Activated naive CD4-positive, alpha-beta T cell treated with anti-CD3 and anti-CD28 coated beads for 36 hours (primary cell): ENCODE data around the gene ASB6. TPM values are rescaled to one million over a fixed set of nuclear protein-coding genes. Genes with fewer than 3 reads are reported as not detected.
"Not testable (repeated sequence)": the region's sequence is repeated elsewhere in the genome, so short reads cannot be mapped to it uniquely, and the experiment has no call there.

Source experiments
- CTCF ChIA-PET: fragments of 350-600 bp; sonication (Branson Sonifier 250); formaldehyde crosslinking; loops from one replicate; lab custom pipeline; 2021; ENCODE audit warnings: antibody characterized with exemption; lab: Charles Lee
- DNase-seq: peaks from one replicate; pipeline ENCODE4 v3.0.0-alpha.2; 2020
- H3K27ac Mint-ChIP-seq: one replicate; pipeline ENCODE4 v1.8.0; 2021; ENCODE audit warnings: mild to moderate bottlenecking, mixed read lengths
- H3K27me3 Mint-ChIP-seq: one replicate; pipeline ENCODE4 v1.8.0; 2021; ENCODE audit warnings: low read depth, mixed read lengths
- H3K36me3 Mint-ChIP-seq: one replicate; pipeline ENCODE4 v1.8.0; 2021; ENCODE audit warnings: low read depth, mixed read lengths
- H3K4me1 Mint-ChIP-seq: one replicate; pipeline ENCODE4 v1.8.0; 2021; ENCODE audit warnings: low read depth, mixed read lengths
- H3K4me3 Mint-ChIP-seq: one replicate; pipeline ENCODE4 v1.8.0; 2021; ENCODE audit warnings: mild to moderate bottlenecking, moderate library complexity, mixed read lengths
- H3K9me3 Mint-ChIP-seq: one replicate; pipeline ENCODE4 v1.8.0; 2021; ENCODE audit warnings: mixed read lengths
- intact Hi-C: fragments of 100-400 bp; cut with micrococcal nuclease; formaldehyde crosslinking; loops from one replicate; pipeline ENCODE4 v1.15.1; 2023
- total RNA-seq, 2 experiments: library from RNA; stranded (reverse); gene quantifications; one replicate each; pipeline ENCODE4 v1.2.3, GENCODE V29; 2021

Gene ASB6
- total RNA-seq, 2 experiments from 2014 or later, result 13.0 to 13.8 TPM

- CTCF ChIA-PET, result interaction anchor here (0.6 kb wide), 2 partner anchors 116 to 392 kb away, joined by 3 to 4 read pairs; no protein-coding TSS in a partner anchor
- intact Hi-C loops, result no loop called here
- Mint-ChIP-seq H3K36me3 (no peaks in the 10 kb centered on the region), H3K27ac (no peak within 1 kb of the TSS), H3K4me3 (peak within 1 kb of the TSS; percentile 38), H3K27me3 (peaks cover 11% of the 10 kb centered on the region), H3K4me1 (peaks cover 4% of the 10 kb centered on the region), H3K9me3 (no peaks in the 10 kb centered on the region)
- no peak for DNase-seq
These were observed 23.4 kb upstream of the ASB6 start, which contains the start of gene PRRX2 for GRCh38 chr9:129665389-129665775. Gene PRRX2, plus strand, starts transcription at chr9:129665647. Its CDS starts 221 bp downstream, at chr9:129665868.

- intact Hi-C loops, result no loop called here
- Mint-ChIP-seq H3K4me3 (peak overlapping the region; percentile 38), H3K36me3 (no peaks in the 10 kb centered on the region), H3K27me3 (peaks cover 10% of the 10 kb centered on the region), H3K4me1 (peaks cover 4% of the 10 kb centered on the region), H3K9me3 (no peaks in the 10 kb centered on the region), H3K27ac (no peak overlapping the region)
- CTCF ChIA-PET, result interaction anchor here (0.6 kb wide), 2 partner anchors 117 to 392 kb away, joined by 3 to 4 read pairs; no protein-coding TSS in a partner anchor
- DNase-seq, result no peak
These were observed 22.9 kb upstream of the ASB6 start for GRCh38 chr9:129664746-129665388.

- H3K36me3 Mint-ChIP-seq, H3K4me1 Mint-ChIP-seq, H3K27ac Mint-ChIP-seq, H3K4me3 Mint-ChIP-seq, H3K9me3 Mint-ChIP-seq, DNase-seq, intact Hi-C loops, H3K27me3 Mint-ChIP-seq, CTCF ChIA-PET: not testable (repeated sequence)
These were observed 20.3 kb upstream of the ASB6 start for GRCh38 chr9:129662239-129662638.

GRCh38 chr9:129661029-129661428, 19.1 kb upstream of the ASB6 start:
- no peak overlapping the region for H3K4me3 Mint-ChIP-seq
- peaks cover 4% of the 10 kb centered on the region for H3K27me3 Mint-ChIP-seq
- H3K9me3 Mint-ChIP-seq, result no peaks in the 10 kb centered on the region
- no peaks in the 10 kb centered on the region for H3K36me3 Mint-ChIP-seq
- intact Hi-C loops, result no loop called here
- H3K4me1 Mint-ChIP-seq, result peaks cover 4% of the 10 kb centered on the region
- CTCF ChIA-PET, result interaction anchor here (0.6 kb wide), 1 partner anchor 482 kb away, joined by 4 read pairs; no protein-coding TSS in a partner anchor
- no peak for DNase-seq
- no peak overlapping the region for H3K27ac Mint-ChIP-seq

- Mint-ChIP-seq H3K4me1 (no peaks in the 10 kb centered on the region), H3K9me3 (no peaks in the 10 kb centered on the region), H3K4me3 (no peak overlapping the region), H3K36me3 (no peaks in the 10 kb centered on the region), H3K27ac (no peak overlapping the region), H3K27me3 (no peaks in the 10 kb centered on the region)
- no peak for DNase-seq
- CTCF ChIA-PET, result interaction anchor here (1.0 kb wide), 1 partner anchor 127 kb away, joined by 3 read pairs; no protein-coding TSS in a partner anchor
- intact Hi-C loops, result no loop called here
These were observed 14.9 kb upstream of the ASB6 start for GRCh38 chr9:129656795-129657390.

GRCh38 chr9:129655696-129656095, 13.7 kb upstream of the ASB6 start:
- intact Hi-C loops, result no loop called here
- Mint-ChIP-seq H3K4me3 (no peak overlapping the region), H3K36me3 (no peaks in the 10 kb centered on the region), H3K27ac (no peak overlapping the region), H3K9me3 (no peaks in the 10 kb centered on the region), H3K4me1 (no peaks in the 10 kb centered on the region), H3K27me3 (no peaks in the 10 kb centered on the region)
- CTCF ChIA-PET, result interaction anchor here (1.0 kb wide), 1 partner anchor 128 kb away, joined by 3 read pairs; no protein-coding TSS in a partner anchor
- DNase-seq, result no peak

- intact Hi-C loops, result no loop called here
- Mint-ChIP-seq H3K9me3 (no peaks in the 10 kb centered on the region), H3K36me3 (no peaks in the 10 kb centered on the region), H3K4me1 (no peaks in the 10 kb centered on the region), H3K27ac (no peak overlapping the region), H3K27me3 (no peaks in the 10 kb centered on the region), H3K4me3 (no peak overlapping the region)
- CTCF ChIA-PET, result no interaction called here
- DNase-seq, result no peak
These were observed 13.2 kb upstream of the ASB6 start for GRCh38 chr9:129655154-129655553.

GRCh38 chr9:129654554-129655040, 12.6 kb upstream of the ASB6 start:
- Mint-ChIP-seq H3K27ac (no peak overlapping the region), H3K4me1 (no peaks in the 10 kb centered on the region), H3K36me3 (no peaks in the 10 kb centered on the region), H3K27me3 (no peaks in the 10 kb centered on the region), H3K9me3 (no peaks in the 10 kb centered on the region), H3K4me3 (no peak overlapping the region)
- DNase-seq, result no peak
- intact Hi-C loops, result no loop called here
- CTCF ChIA-PET, result interaction anchor here (0.6 kb wide), 1 partner anchor 510 kb away, joined by 3 read pairs; no protein-coding TSS in a partner anchor

- H3K4me3 Mint-ChIP-seq, result no peak overlapping the region
These were observed 12.0 kb upstream of the ASB6 start for GRCh38 chr9:129653823-129654553.

GRCh38 chr9:129650680-129651235, 8.8 kb upstream of the ASB6 start:
- CTCF ChIA-PET, result no interaction called here
- no peak overlapping the region for H3K27ac Mint-ChIP-seq

More at GRCh38 chr9:129653823-129654553, 12.0 kb upstream of the ASB6 start:
- Mint-ChIP-seq H3K27ac (no peak overlapping the region), H3K9me3 (no peaks in the 10 kb centered on the region), H3K4me1 (no peaks in the 10 kb centered on the region), H3K36me3 (no peaks in the 10 kb centered on the region), H3K27me3 (no peaks in the 10 kb centered on the region)
- CTCF ChIA-PET, result interaction anchor here (0.6 kb wide), 1 partner anchor 509 kb away, joined by 3 read pairs; no protein-coding TSS in a partner anchor
- DNase-seq, result no peak
- intact Hi-C loops, result no loop called here

GRCh38 chr9:129649726-129650679, 8.1 kb upstream of the ASB6 start:
- DNase-seq, result no peak
- Mint-ChIP-seq H3K27me3 (no peaks in the 10 kb centered on the region), H3K27ac (no peak overlapping the region), H3K36me3 (no peaks in the 10 kb centered on the region), H3K4me1 (no peaks in the 10 kb centered on the region), H3K4me3 (no peak overlapping the region), H3K9me3 (no peaks in the 10 kb centered on the region)
- intact Hi-C loops, result no loop called here
- CTCF ChIA-PET, result interaction anchor here (0.6 kb wide), 1 partner anchor 142 kb away, joined by 3 read pairs; no protein-coding TSS in a partner anchor

More at GRCh38 chr9:129650680-129651235, 8.8 kb upstream of the ASB6 start:
- Mint-ChIP-seq H3K27me3 (no peaks in the 10 kb centered on the region), H3K4me1 (no peaks in the 10 kb centered on the region), H3K36me3 (no peaks in the 10 kb centered on the region), H3K9me3 (no peaks in the 10 kb centered on the region), H3K4me3 (no peak overlapping the region)
- intact Hi-C loops, result no loop called here
- no peak for DNase-seq
